HG02885 (cell line): ENCODE measurements around the gene CCDC81.

ENCODE experiments used
- ATAC-seq: cut with Tn5 transposase; IDR thresholded peaks from one replicate; pipeline ENCODE4 v1.9.1; 2021; ENCODE audit warnings: mild to moderate bottlenecking; ENCODE audit not compliant: unreplicated experiment, poor library complexity

The CCDC81 gene

GRCh38 chr11:86435711-86436110, 61.0 kb downstream of the CCDC81 start:
- ATAC-seq: no peak

GRCh38 chr11:86438685-86439084, 64.0 kb downstream of the CCDC81 start:
- ATAC-seq: no peak

- no peak for ATAC-seq
These were observed 65.6 kb downstream of the CCDC81 start for GRCh38 chr11:86440305-86440716.

- no peak for ATAC-seq
These were observed 66.2 kb downstream of the CCDC81 start for GRCh38 chr11:86440843-86441242.

- no peak for ATAC-seq
These were observed 67.7 kb downstream of the CCDC81 start for GRCh38 chr11:86442420-86442819.

- no peak for ATAC-seq
These were observed 68.1 kb downstream of the CCDC81 start for GRCh38 chr11:86442827-86443226.

GRCh38 chr11:86443415-86443814, 68.7 kb downstream of the CCDC81 start:
- peak; percentile 48 for ATAC-seq

GRCh38 chr11:86444981-86445380, 70.3 kb downstream of the CCDC81 start:
- ATAC-seq: peak; percentile 43

GRCh38 chr11:86446163-86446923, 71.7 kb downstream of the CCDC81 start:
- ATAC-seq: peak; percentile 24

GRCh38 chr11:86446924-86447285, 72.2 kb downstream of the CCDC81 start:
- no peak for ATAC-seq

- ATAC-seq: peak; percentile 41
These were observed 73.2 kb downstream of the CCDC81 start for GRCh38 chr11:86447763-86448480.

- ATAC-seq: no peak
These were observed 75.4 kb downstream of the CCDC81 start for GRCh38 chr11:86449993-86450629.

GRCh38 chr11:86453290-86454030, 78.8 kb downstream of the CCDC81 start:
- peak; percentile 40 for ATAC-seq

- peak; percentile 77 for ATAC-seq
These were observed 81.6 kb downstream of the CCDC81 start for GRCh38 chr11:86456075-86456939.

- no peak for ATAC-seq
These were observed 83.8 kb downstream of the CCDC81 start for GRCh38 chr11:86458294-86459001.

- ATAC-seq: no peak
These were observed 84.3 kb downstream of the CCDC81 start for GRCh38 chr11:86459002-86459385.

GRCh38 chr11:86459682-86460460, 85.2 kb downstream of the CCDC81 start:
- no peak for ATAC-seq
